H1 (cell line): ENCODE results near the gene PTPRD. TPM values are rescaled to one million over a fixed set of nuclear protein-coding genes. Genes with fewer than 3 reads are reported as not detected.

Source experiments
- CTCF ChIA-PET: fragments of 300-600 bp; sonication (Branson Sonifier 250); formaldehyde crosslinking; loops from one replicate; lab custom pipeline; 2021; ENCODE audit not compliant: partially characterized antibody; lab: Charles Lee
- POLR2A ChIA-PET: fragments of 300-600 bp; sonication (Branson Sonifier 250); formaldehyde crosslinking; loops from one replicate; lab custom pipeline; 2021; ENCODE audit warnings: inconsistent platforms; ENCODE audit not compliant: partially characterized antibody; lab: Charles Lee
- DNase-seq, 2 experiments: peaks; one replicate each; pipeline versions ENCODE4 v3.0.0 to v3.0.0-alpha.2; 2010 to 2022; ENCODE audit warnings: low spot score in 2 of 2, low read depth in 1 of 2, mixed read lengths in 1 of 2
- FAIRE-seq: peaks from 2 replicates; lab custom pipeline; 2011; peaks lifted over from hg19 to GRCh38; lab: Jason Lieb, UNC
- H2AFZ ChIP-seq: 2 replicates; pipeline ENCODE4 v1.8.1; 2012; ENCODE audit warnings: low read length, inconsistent platforms
- H2AK5ac ChIP-seq: 2 replicates; pipeline ENCODE4 v1.6.1; 2013; ENCODE audit warnings: low read depth, low read length
- H2BK120ac ChIP-seq: replicated peaks from 2 replicates; pipeline ENCODE3; 2013; ENCODE audit warnings: low read depth, low read length, inconsistent platforms
- H2BK12ac ChIP-seq: 2 replicates; pipeline ENCODE4 v1.6.1; 2013; ENCODE audit warnings: low read depth, low read length
- H2BK15ac ChIP-seq: 2 replicates; pipeline ENCODE4 v1.6.1; 2013; ENCODE audit warnings: low read length
- H2BK20ac ChIP-seq: 2 replicates; pipeline ENCODE4 v1.6.1; 2013; ENCODE audit warnings: low read length
- H2BK5ac ChIP-seq: 2 replicates; pipeline ENCODE4 v1.6.1; 2013; ENCODE audit warnings: low read depth, low read length
- H3K14ac ChIP-seq: 2 replicates; pipeline ENCODE4 v1.6.1; 2013; ENCODE audit warnings: inconsistent platforms; ENCODE audit not compliant: insufficient read length
- H3K18ac ChIP-seq: 2 replicates; pipeline ENCODE4 v1.6.1; 2013; ENCODE audit warnings: low read length; ENCODE audit errors: extremely low read depth
- H3K23ac ChIP-seq: 2 replicates; pipeline ENCODE4 v1.6.1; 2013; ENCODE audit warnings: inconsistent platforms; ENCODE audit not compliant: insufficient read length
- H3K23me2 ChIP-seq: 2 replicates; pipeline ENCODE4 v1.6.1; 2013; ENCODE audit warnings: low read depth, low read length
- H3K27ac ChIP-seq: 2 replicates; pipeline ENCODE4 v1.6.1; 2011; ENCODE audit warnings: low read depth, low read length, inconsistent platforms
- H3K27me3 ChIP-seq, 4 experiments: replicated peaks in 1 of 4; 1 replicate in 1 of 4; 2 replicates in 3 of 4; pipeline versions ENCODE4 v1.6.1 to v1.8.1; 2011 to 2013; ENCODE audit warnings: low read length in 3 of 4, mild to moderate bottlenecking in 3 of 4, inconsistent platforms in 2 of 4, mixed read lengths in 2 of 4, moderate library complexity in 1 of 4; ENCODE audit not compliant: control insufficient read depth in 3 of 4, insufficient read depth in 3 of 4; ENCODE audit errors: extremely low read depth in 1 of 4
- H3K36me3 ChIP-seq, 4 experiments: 2 replicates each; pipeline versions ENCODE4 v1.6.1 to v1.8.1; 2011 to 2013; ENCODE audit warnings: mild to moderate bottlenecking in 4 of 4, low read length in 3 of 4, moderate library complexity in 2 of 4, control low read depth in 1 of 4, inconsistent platforms in 1 of 4; ENCODE audit not compliant: insufficient read depth in 4 of 4, control insufficient read depth in 2 of 4
- H3K4ac ChIP-seq: replicated peaks from 2 replicates; pipeline ENCODE3; 2013; ENCODE audit warnings: low read length, low read depth, mixed read lengths, inconsistent platforms; ENCODE audit not compliant: insufficient read length
- H3K4me1 ChIP-seq, 4 experiments: replicated peaks in 1 of 4; 1 replicate in 1 of 4; 2 replicates in 3 of 4; pipeline versions ENCODE4 v1.6.1 to v1.8.1; 2011 to 2013; ENCODE audit warnings: low read length in 3 of 4, inconsistent platforms in 2 of 4, mixed read lengths in 1 of 4; ENCODE audit not compliant: insufficient read depth in 4 of 4, control insufficient read depth in 3 of 4
- H3K4me2 ChIP-seq, 2 experiments: 2 replicates each; pipeline versions ENCODE4 v1.6.1 to v1.8.1; 2011 to 2013; ENCODE audit warnings: low read depth in 2 of 2, low read length in 2 of 2, control low read depth in 1 of 2, inconsistent platforms in 1 of 2, mild to moderate bottlenecking in 1 of 2; ENCODE audit not compliant: insufficient read depth in 1 of 2
- H3K4me3 ChIP-seq, 4 experiments: fragments of 200-600, 300-600 bp in 1 of 4; sonication (generic), shearing (Covaris generic), sonication (Bioruptor Twin) in 1 of 4; 2 replicates each; pipeline versions ENCODE4 v1.5.1 to v1.8.1; 2011 to 2016; ENCODE audit warnings: low read length in 4 of 4, low read depth in 3 of 4, control low read depth in 2 of 4, inconsistent platforms in 2 of 4, mild to moderate bottlenecking in 2 of 4, mixed read lengths in 1 of 4, moderate library complexity in 1 of 4; ENCODE audit not compliant: insufficient read depth in 2 of 4; ENCODE audit errors: extremely low read depth in 1 of 4
- H3K56ac ChIP-seq: replicated peaks from 2 replicates; pipeline ENCODE3; 2013; ENCODE audit warnings: low read depth, mild to moderate bottlenecking, mixed read lengths, low read length, inconsistent platforms; ENCODE audit not compliant: insufficient read length
- H3K79me1 ChIP-seq: 2 replicates; pipeline ENCODE4 v1.6.1; 2013; ENCODE audit warnings: low read depth, low read length, control low read depth
- H3K79me2 ChIP-seq, 2 experiments: 2 replicates each; pipeline versions ENCODE4 v1.6.1 to v1.8.1; 2012 to 2013; ENCODE audit warnings: low read length in 2 of 2, mild to moderate bottlenecking in 2 of 2, inconsistent platforms in 1 of 2; ENCODE audit not compliant: insufficient read depth in 2 of 2, control insufficient read depth in 1 of 2
- H3K9ac ChIP-seq, 4 experiments: replicated peaks in 1 of 4; 1 replicate in 1 of 4; 2 replicates in 3 of 4; pipeline versions ENCODE4 v1.6.1 to v1.8.1; 2011 to 2013; ENCODE audit warnings: low read depth in 3 of 4, low read length in 3 of 4, control low read depth in 2 of 4, mild to moderate bottlenecking in 2 of 4, moderate library complexity in 2 of 4, inconsistent platforms in 1 of 4; ENCODE audit errors: extremely low read depth in 1 of 4
- H3K9me3 ChIP-seq, 2 experiments: 2 replicates each; pipeline versions ENCODE4 v1.6.1 to v1.8.1; 2012 to 2013; ENCODE audit warnings: mild to moderate bottlenecking in 2 of 2, moderate library complexity in 2 of 2, control low read depth in 1 of 2, inconsistent platforms in 1 of 2, low read depth in 1 of 2, low read length in 1 of 2, mixed read lengths in 1 of 2; ENCODE audit not compliant: insufficient read depth in 2 of 2
- H4K20me1 ChIP-seq, 2 experiments: replicated peaks in 1 of 2; 2 replicates each; pipeline versions ENCODE3 to v1.8.1; 2011 to 2013; ENCODE audit warnings: inconsistent platforms in 2 of 2, low read length in 2 of 2, mild to moderate bottlenecking in 1 of 2; ENCODE audit not compliant: insufficient read depth in 2 of 2, control insufficient read depth in 1 of 2
- H4K5ac ChIP-seq: 2 replicates; pipeline ENCODE4 v1.6.1; 2013; ENCODE audit warnings: low read length, low read depth, mixed read lengths, inconsistent platforms; ENCODE audit not compliant: insufficient read length
- H4K8ac ChIP-seq: 2 replicates; pipeline ENCODE4 v1.8.0; 2013; ENCODE audit warnings: mild to moderate bottlenecking, moderate library complexity, low read length, inconsistent platforms; ENCODE audit not compliant: insufficient read depth; ENCODE audit errors: extremely low read depth
- H4K91ac ChIP-seq: replicated peaks from 2 replicates; pipeline ENCODE3; 2013; ENCODE audit warnings: low read length, mixed read lengths, inconsistent platforms; ENCODE audit not compliant: insufficient read length
- TEAD4 ChIP-seq: IDR thresholded peaks from 2 replicates; pipeline ENCODE4 v1.6.1; 2012; ENCODE audit warnings: low read depth, low read length, inconsistent platforms, mixed read lengths
- WGBS, 2 experiments: shearing (Covaris generic) in 1 of 2; methylation state at CpG; one replicate each; pipeline versions ENCODE4 v1.1.6 to v1.1.7; 2013 to 2015; ENCODE audit warnings: low lambda C conversion rate in 2 of 2, mixed read lengths in 2 of 2, inconsistent platforms in 1 of 2, low coverage in 1 of 2, missing lambda C conversion rate in 1 of 2; ENCODE audit not compliant: insufficient replicate concordance in 2 of 2, insufficient coverage in 1 of 2, insufficient read length in 1 of 2; ENCODE audit errors: extremely low coverage in 1 of 2, missing lambda C conversion rate in 1 of 2; 5-methylcytosine and 5-hydroxymethylcytosine counted together
- polyA plus RNA-seq, 7 experiments: library from polyadenylated mRNA; depleted of rRNA in 3 of 7; stranded (reverse) in 5 of 7; unstranded in 2 of 7; fragments of >200 nt in 5 of 7; fragments of 200-250 nt in 2 of 7; gene quantifications; 1 replicate in 5 of 7; 2 replicates in 1 of 7; 4 replicates in 1 of 7; pipeline versions ENCODE4 v1.2.1 to v1.2.3, GENCODE V29; 2011 to 2013; ENCODE audit warnings: missing spikeins in 2 of 7, mixed read lengths in 2 of 7
- total RNA-seq: library from RNA; stranded (reverse); fragmentation: NEBNext Ultra II Directional; extraction: Animal tissue kit (Norgen Biotek cat#: 25700); gene quantifications from 2 replicates; pipeline ENCODE4 v1.2.1, GENCODE V29; 2021

Gene PTPRD
- total and polyA plus RNA-seq, 2 of the 8 experiments (the other 6 are each of a cell fraction or from before 2014, with no cell fraction given): 17.2 to 77.0 TPM

GRCh38 chr9:8477450-8477849 is 2135.4 kb downstream of the PTPRD start:
- H3K4me3 ChIP-seq: no peak overlapping the region
- no peak for FAIRE-seq
- POLR2A ChIA-PET: no interaction called here
- no peak overlapping the region for H3K9ac ChIP-seq
- peaks cover 0 to 5% (median 2%) of the 10 kb centered on the region in 4 experiments; a peak in 3 of 7 replicates for H3K4me1 ChIP-seq
- no peak overlapping the region for H4K91ac ChIP-seq
- H4K20me1 ChIP-seq: no peaks in the 10 kb centered on the region
- CTCF ChIA-PET: interaction anchor here (0.7 to 1.0 kb wide), 4 partner anchors 9 to 302 kb away, joined by 3 to 6 read pairs (median 3); no protein-coding TSS in a partner anchor
- no peak overlapping the region for H3K14ac ChIP-seq
- no peak overlapping the region for H2BK12ac ChIP-seq
- H4K5ac ChIP-seq: no peak overlapping the region
- no peak overlapping the region for H2AK5ac ChIP-seq
- H2BK20ac ChIP-seq: no peak overlapping the region
- H3K79me1 ChIP-seq: no peaks in the 10 kb centered on the region
- H3K4ac ChIP-seq: no peak overlapping the region
- H3K36me3 ChIP-seq: peaks cover 0 to 8% (median 2%) of the 10 kb centered on the region in 4 experiments; a peak in 3 of 8 replicates
- no peak overlapping the region for H3K18ac ChIP-seq
- no peak overlapping the region for H3K56ac ChIP-seq
- H3K27me3 ChIP-seq: no peaks in the 10 kb centered on the region
- no peak overlapping the region for H2AFZ ChIP-seq
- H3K4me2 ChIP-seq: no peak overlapping the region
- H3K9me3 ChIP-seq: peaks cover 9 to 10% of the 10 kb centered on the region in 2 experiments
- no peak for DNase-seq
- no peaks in the 10 kb centered on the region for H3K23me2 ChIP-seq
- H3K23ac ChIP-seq: no peak overlapping the region
- no peak overlapping the region for H2BK15ac ChIP-seq
- H3K27ac ChIP-seq: no peak overlapping the region
- H3K79me2 ChIP-seq: no peaks in the 10 kb centered on the region
- H4K8ac ChIP-seq: no peak overlapping the region
- no peak overlapping the region for H2BK5ac ChIP-seq
- 89% methylated on average over 3 of the region's 3 CpGs; no CpG with 5 or more reads in 1 of the 2 experiments for WGBS, 2 experiments
- no peak overlapping the region for H2BK120ac ChIP-seq
- no peak for TF ChIP-seq TEAD4
